ENCODE measurements around the gene ID3.

DNA sequence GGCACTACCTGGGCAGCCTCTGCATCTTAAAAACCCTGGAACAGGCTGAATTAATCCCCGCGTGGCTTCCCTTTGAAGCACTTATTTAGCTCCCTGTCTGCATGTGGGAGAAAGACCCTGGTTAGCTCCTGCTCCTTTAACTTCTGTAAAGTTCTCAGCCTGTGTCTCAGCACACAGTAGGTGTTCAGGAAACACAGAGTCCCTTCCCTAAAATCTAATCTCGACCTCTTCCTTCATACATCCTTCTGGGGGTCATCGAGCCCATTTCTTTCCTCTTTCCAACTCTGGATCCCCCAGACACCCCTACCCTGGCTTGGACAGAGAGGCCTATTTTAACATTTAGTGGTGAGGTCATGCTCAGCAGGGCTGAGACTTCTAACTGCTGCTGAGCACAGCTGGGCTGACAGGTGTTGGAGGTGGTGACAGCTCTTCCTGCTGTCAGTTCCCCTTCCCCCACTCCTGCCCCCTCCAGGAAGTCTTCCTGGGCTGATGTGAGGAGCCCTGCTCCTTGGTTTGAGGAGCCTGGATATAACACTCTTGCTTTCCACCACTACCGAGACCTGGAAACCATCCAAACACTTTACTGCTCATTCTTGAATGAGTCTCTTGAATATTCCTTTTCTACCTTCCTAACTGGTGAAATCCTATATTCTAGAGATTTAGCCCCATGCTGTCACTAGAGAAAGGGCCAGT lies 33.6 kb downstream of the ID3 start:
- TF ChIP-seq, protein P1, sequence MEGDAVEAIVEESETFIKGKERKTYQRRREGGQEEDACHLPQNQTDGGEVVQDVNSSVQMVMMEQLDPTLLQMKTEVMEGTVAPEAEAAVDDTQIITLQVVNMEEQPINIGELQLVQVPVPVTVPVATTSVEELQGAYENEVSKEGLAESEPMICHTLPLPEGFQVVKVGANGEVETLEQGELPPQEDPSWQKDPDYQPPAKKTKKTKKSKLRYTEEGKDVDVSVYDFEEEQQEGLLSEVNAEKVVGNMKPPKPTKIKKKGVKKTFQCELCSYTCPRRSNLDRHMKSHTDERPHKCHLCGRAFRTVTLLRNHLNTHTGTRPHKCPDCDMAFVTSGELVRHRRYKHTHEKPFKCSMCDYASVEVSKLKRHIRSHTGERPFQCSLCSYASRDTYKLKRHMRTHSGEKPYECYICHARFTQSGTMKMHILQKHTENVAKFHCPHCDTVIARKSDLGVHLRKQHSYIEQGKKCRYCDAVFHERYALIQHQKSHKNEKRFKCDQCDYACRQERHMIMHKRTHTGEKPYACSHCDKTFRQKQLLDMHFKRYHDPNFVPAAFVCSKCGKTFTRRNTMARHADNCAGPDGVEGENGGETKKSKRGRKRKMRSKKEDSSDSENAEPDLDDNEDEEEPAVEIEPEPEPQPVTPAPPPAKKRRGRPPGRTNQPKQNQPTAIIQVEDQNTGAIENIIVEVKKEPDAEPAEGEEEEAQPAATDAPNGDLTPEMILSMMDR (conservative IDR thresholded peaks at IDR 0.05; ENCODE audit: low read depth, low read length) = no peak
- TF ChIP-seq EZH2 (IDR thresholded peaks at IDR 0.05; ENCODE audit: low read length, unreplicated experiment) = no peak
